Esophagus muscularis mucosa (tissue), 3 donors: ENCODE results near the gene ABCD4.

Source experiments
- CTCF ChIP-seq, 3 experiments: fragments of 200-600 bp in 2 of 3; fragments of 450-650 bp in 1 of 3; sonication (generic) in 2 of 3; IDR thresholded peaks; one replicate each; pipeline ENCODE4 v1.5.1; 2017 to 2019; ENCODE audit warnings: antibody characterized with exemption in 3 of 3, mild to moderate bottlenecking in 2 of 3, moderate library complexity in 1 of 3
- POLR2A ChIP-seq: fragments of 450-650 bp; IDR thresholded peaks from one replicate; pipeline ENCODE4 v1.6.1; 2017; ENCODE audit warnings: antibody characterized with exemption, moderate library complexity, mild to moderate bottlenecking, low read depth

GRCh38 chr14:74278080-74278479 lies 24.7 kb downstream of the ABCD4 start:
- TF ChIP-seq CTCF (IDR thresholded peaks at IDR 0.05) (no peak), POLR2A (no peak)
